Anterior cingulate cortex (tissue), 58 donors: ENCODE results near the gene PEX3.
A peak's percentile ranks its signal among the peaks of the same experiment; 100 is the strongest.
"Not testable (repeated sequence)": the region's sequence is repeated elsewhere in the genome, so short reads cannot be mapped to it uniquely, and the experiment has no call there.

Experiments
- DNase-seq, 58 donors: peaks; one replicate each; lab custom pipeline; 2025; lab: John Stamatoyannopoulos, UW

The PEX3 gene

DNA sequence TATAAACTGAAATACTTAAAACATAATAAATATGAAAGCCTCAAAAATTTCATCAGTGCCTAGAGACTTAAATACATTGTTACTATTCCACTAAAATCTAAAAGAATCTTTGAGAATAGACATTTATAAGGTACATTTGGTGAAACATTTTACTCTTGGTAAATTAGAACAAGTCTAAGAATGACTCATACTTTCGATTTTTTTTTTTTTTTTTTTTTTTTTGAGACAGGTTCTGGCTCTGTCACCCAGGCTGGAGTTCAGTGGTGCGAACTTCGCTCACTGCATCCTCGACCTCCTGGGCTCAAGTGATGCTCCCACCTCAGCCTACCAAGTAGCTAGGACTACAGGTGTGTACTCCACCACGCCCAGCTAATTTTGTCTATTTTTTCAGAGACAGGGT is 54.5 kb downstream of the PEX3 start:
- no peak for DNase-seq

DNA sequence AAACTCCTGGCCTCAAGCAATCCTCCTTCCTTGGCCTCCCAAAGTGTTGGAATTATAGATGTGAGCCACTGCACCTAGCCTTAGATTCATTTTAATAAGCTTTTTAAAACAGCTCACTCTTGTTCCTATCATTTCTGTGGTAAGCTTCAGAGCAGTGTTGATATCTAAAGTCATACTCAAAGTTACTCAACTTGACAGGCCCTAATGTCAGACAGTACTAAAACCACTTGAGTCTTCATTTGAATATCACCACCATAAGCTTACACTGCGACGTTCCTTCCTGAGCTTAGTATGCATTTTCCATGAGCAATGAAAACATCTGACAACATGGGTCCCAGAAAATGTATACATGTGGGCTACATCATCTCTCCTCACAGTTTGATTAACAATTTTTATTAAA is 54.9 kb downstream of the PEX3 start:
- DNase-seq: no peak

DNA sequence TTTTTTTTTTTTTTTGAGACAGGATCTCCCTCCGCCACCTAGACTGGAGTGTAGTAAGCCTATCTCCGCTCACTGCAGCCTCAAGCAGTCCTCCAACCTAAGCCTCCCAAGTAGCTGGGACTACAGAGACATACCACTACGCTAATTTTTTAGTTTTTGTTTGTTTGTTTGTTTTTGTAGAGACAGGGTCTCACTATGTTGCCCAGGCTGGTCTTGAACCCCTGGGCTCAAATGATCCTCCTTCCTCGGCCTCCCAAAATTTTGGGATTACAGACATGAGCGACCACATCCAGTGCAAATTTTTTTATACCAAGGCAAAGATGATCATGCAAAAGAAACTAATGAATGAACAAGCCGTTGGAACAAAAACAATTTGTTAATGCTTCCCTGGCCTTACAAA is 55.6 kb downstream of the PEX3 start:
- no peak for DNase-seq

DNA sequence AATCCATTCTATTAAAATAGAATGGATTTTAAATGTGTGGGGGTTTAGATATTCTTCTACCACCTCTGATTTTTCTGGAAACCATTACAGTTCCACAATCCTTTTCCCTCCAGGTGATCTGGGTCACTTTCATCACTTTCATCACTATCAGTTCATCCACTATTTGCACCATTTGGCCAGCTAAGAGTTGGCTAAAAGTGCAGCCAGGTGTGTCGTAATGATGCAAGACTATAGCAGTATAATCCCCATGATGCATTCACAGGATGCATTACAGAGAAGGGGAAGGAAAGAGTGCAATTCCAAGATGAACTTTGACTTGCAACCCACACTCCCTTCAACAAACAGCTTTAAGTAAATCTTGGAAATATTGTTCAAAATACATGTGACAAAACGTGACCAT is 56.0 kb downstream of the PEX3 start:
- DNase-seq: no peak

DNA sequence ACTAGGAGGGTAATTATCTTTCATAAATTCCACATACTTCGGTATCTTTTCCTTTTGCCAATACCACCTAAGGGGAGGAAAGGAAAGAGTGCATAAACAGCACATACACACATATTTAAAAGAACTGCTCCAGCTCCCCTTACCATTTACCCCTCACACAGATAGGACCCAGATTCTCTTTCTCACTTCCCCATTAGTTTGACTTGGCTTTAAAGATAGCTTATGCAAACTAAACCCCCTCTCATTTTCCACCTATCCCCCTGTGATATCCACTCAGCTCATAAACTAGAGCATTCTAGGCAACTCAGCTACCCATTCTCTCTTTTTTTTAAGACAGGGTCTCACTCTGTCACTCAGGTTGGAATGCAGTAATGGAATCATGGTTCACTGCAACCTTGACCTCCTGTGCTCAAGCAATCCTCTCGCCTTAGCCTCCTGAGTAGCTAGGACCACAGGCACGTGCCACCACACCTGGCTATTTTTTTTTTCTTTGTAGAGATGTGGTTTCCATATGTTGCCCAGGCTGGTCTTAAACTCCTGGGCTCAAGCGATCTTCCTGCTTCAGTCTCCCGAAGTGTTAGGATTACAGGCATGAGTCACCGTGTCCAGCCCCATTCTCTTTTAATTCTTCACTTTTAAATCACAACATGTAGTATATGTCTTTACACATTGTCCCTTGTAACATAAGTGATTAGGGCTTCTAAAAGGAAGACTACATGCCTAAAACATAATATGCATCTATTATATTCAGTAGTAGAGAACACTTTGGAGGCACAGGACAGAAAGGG is 56.9 kb downstream of the PEX3 start:
- DNase-seq: no peak

DNA sequence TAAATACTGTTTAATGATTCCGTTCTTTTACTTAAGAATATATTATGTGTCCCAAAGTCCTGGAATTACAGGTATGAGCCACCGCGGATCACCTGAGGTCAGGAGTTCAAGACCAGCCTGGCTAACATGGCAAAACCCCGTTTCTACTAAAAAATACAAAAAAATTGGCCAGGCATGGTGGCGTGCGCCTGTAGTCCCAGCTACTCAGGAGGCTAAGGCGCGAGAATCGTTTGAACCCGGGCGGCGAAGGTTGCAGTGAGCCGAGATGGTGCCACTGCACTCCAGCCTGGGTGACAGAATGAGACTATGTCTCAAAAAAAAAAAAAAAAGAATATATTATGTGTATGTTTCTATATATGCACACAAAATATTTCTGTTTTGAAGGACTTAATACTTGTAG is 59.7 kb downstream of the PEX3 start:
- not testable (repeated sequence) for DNase-seq

DNA sequence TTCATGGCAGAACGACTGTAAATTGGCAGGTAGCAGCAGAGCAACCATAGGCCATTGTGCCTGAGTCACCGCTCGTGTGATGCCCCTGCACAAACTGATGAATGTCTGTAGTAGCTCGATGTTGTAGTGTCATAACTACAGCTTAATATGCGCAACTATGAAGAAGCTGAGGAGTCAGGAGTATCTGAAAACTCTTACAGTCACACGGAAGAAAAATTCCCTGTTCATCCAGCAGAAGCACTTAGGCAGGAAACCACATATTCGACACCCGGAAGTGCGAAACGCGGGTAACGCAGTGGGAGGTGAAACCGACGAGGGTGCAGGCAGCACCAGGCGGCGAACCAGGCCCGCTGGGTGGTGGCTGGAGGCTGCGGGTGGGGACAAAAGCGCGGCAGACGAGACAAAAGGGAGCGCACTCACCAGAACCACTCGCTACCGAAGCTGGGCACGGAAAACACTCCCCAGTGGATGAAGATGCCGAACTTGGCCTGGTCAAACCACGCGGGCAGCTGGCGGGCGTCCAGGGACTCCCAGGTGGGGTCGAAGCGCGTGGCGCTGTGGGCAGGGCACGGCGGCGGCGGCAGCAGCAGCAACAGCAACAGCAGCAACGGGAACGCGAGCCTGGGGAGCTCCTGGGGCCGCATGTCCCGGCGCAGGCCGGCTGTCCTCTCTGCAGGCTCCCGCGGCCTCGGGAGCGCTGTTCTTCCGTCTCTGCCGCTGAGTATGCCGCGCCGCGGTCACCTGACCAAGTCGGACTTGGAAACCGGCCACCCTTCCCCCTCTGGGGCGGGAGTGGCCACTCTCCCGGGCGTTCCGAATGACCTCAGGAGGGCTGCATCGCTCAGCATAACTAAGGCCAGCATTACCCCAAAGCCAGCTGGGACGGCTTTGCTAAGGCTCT is 60.6 kb downstream of the PEX3 start, which contains the start of gene FUCA2:
TSS of gene FUCA2 (minus strand) at position 730 of the 901 bp plus-strand sequence. CDS start at position 644, 86 bp downstream.
- DNase-seq: peak in 57 of 58 donors; percentile 20 to 93 (median 79)

DNA sequence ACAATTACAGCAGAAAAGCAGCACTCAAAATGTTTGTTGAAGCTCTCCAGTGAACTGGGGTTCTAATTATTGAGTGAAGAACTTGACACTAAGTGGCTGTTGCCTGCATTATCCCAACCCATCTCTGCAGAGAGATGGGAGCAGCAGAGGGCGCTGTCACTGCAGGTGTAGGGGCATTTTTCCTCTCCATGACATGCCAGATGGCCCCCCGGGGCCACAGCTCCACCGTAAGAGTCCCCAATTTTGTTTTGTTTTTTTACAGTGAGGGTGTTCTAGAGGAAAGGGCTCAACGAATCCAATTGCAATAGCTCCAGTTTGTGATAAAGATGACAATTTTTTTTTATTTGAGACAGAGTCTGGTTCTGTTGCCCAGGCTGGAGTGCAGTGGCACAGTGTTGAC is 62.8 kb downstream of the PEX3 start:
- DNase-seq: no peak

DNA sequence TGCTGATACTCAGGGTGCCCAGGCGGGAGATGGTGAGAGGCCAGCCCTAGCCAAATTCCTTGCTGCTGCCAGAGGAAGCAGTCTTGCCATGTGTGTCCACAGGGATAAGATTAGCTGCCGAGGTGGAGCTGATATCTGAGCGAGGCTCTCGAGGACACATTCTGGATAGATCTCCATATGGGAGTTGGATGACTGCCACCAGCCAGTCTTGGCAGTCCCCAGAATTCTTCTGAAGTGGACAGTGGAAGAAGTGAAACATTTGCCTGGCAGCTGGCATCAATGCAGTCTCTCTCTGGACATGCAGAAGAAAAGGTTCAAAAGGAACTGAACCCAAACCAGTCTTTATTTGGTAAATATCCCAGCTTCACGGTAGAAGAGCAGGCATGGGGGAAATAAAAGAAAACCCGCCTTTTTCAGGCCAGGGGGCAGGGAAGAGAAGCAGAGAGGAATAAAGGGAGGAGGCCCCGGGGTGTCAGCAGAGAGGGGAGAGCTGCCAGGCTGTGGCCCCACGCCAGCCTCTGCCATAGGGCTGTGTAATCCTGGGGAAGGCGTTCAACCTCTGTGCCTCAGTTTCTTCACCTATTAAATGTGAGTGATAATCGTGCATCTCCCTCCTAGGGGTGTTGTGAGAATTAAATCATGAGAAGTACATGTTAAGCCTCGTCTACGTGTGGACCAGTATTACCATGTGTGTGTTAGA is 64.6 kb downstream of the PEX3 start:
- peak in 40 of 58 donors; percentile 2 to 61 (median 26) for DNase-seq

DNA sequence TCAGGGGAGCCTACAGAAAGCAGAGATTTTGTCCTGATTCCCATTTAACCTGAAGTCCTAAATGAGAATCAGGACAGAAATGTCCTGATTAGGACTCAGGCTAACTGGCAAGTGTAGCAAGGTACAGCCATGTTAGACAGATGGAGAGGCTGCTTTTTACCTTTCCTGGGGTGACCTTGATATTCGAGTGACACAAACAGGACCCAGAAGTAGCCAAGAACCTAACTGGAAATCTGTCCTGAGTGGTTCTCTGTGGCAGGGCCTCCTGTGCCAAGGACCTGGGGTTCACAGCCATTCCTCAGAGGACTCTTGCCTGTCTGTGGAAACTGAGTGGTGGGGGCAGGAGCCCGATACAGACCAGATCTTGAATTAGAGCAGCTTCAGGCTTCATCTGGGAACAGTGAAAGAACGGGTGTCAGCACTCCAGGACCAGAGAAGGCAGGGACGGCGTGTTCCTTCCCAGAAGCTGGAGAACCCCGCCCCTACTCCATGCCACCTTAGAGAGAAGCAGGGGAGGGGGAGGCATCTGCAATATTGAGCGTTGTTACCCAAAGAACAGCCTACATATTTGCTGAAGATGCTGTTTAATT is 65.3 kb downstream of the PEX3 start:
- no peak for DNase-seq

DNA sequence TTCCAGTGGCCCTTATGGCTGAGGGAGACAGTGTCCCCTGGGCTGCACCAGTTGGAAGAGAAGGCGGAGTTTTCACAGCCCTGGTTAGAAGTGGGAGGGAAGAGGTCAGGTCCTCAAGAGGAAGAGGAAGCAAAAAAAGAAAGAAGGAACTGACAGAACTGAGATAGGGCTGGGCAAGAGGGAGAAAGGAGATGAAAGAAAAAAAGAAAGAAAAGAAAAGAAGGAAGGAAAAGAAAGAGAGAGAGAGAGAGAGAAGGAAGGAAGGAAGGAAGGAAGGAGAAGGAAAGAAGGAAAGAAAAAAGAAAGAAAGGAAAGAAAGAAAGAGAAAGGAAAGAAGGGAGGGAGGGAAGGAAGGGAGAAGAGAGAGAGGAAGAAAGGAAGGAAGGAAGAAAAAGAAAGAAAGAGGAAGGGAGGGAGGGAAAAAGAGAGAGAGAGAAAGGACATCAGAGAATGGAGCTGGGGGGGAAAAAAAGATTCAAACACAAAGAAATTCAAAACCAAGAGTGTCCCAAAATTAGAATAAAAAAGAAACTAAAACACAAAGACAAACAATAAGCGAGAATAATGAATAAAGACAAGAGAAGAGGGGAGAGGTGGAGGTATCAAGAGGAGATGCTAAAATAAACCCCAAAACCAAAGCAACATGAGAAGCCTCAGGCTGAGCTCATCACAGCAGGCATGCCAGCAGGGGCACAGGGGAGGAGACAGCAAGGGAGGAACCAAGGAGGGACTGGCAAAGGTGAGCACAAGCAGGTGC is 66.3 kb downstream of the PEX3 start:
- no peak for DNase-seq

DNA sequence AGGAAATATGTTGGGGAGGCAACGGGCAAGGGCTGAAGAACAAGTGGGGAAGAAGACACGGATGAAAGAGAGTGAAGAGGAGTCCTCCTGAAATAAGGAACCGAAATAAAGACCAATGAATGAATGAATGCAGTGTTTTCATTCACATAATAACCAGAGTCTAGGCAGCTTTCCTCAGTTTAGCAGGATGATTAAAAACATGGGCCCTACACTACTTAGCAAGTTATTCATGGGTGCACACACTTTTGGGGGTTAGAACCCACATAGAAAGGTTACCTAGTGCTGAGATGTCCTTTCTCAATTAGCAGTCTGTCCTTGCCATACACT is 66.8 kb downstream of the PEX3 start:
- no peak for DNase-seq

DNA sequence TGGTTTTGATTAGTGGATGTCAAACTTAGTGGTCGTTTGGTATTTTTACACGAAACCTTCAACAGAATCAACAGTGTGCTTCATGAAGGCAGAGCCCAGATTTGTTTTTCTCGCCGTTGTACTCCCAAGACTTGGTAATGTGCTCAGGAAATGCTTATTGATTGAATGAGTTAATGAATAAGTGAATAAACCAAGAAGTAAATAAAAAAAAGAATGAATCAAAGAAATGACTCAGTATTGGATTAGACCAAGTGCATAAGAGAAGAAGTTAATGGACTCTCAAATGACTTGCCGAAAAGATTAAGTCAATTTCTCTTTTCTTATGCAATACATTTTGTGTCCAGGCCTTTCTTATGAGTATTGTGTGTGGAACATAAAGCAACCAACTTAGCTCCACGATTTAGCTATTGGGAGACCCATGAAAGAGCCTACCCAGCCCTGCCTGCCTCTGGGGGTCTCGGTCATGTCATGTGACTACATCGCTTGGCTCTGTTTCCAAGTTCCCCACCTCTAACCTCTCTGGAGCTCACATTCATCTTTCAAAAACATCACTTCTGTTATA is 71.5 kb downstream of the PEX3 start:
- no peak for DNase-seq

DNA sequence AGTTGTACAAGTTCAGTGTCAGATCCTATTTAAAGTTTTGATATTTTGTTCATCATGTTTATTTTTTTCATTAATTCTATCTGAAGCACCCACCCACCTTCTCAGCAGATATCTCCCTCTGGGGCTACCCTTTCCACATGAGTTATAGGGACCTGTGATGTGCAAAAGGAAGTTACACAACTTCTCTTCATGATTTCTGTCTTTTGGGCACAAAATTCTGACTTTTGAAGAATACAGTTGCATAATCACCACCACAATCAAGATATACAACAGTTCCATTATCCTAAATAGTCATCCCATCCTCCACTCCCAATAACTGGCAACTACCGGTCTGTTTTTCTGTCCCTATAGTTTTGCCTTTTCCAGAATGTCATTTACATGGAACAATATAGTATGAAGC is 74.8 kb downstream of the PEX3 start:
- no peak for DNase-seq

DNA sequence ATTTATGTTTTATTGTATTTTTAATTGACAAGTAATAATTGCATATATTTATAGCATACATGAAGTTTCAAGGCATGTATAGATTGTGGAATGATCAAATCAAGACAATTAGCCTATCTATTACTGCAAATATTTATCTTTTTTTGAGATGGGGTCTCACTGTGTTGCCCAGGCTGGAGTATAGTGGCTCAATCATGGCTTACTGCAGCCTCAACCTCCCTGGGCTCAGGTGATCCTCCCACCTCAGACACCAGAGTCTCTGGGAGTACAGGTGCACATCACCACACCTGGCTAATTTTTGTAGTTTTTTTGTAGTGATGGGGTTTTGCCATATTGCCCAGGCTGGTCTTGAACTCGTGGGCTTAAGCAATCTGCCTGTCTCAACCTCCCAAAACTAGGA is 77.1 kb downstream of the PEX3 start:
- no peak for DNase-seq

DNA sequence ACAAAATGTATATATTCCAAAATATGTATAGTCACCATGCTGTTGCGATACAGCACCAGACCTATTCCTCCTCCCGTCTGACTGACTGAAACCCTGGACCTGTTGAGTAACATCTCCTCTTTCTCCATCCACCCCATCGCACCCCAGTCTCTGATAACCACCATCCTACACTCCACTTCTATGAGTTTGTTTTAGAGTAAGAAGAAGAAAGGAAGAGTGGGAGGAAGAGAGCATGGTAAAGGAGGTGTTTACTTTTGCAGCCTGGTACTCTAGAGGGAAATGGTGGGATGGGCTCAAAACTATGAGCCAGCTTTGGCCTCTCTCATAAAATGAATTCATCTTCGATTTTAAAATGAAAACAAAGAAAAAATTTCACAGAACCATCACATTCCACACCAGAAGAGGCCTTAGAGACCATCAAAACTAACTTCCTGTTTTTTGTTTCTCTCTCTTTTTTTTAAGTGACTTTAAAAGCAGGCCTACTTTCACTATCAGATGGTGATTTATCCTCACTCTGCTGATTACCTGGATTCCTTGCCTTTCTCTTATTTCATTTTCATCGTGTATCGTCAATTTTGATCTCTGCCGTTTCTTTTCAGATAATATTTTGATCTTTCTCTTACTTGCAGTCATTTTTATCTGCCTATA is 77.7 kb downstream of the PEX3 start:
- DNase-seq: no peak

DNA sequence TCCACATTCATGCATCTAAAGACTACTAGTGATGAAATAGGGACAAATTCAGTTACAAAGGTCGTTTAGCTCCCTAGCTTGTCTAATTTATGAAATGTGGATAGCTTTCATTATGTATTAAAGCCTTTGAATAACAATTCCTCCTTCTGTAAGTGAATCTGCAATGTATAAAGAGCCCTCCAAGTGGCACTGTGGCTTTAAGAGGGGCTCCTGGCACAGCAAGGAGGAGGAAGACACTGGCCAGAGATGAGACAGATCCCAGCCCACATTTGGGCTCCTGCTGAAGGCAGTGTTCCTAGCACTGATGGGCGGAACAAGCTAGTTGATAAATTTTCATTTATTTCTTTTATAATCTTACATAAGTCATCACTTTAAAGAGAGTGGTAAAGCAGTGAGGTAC is 78.5 kb downstream of the PEX3 start:
- no peak for DNase-seq

DNA sequence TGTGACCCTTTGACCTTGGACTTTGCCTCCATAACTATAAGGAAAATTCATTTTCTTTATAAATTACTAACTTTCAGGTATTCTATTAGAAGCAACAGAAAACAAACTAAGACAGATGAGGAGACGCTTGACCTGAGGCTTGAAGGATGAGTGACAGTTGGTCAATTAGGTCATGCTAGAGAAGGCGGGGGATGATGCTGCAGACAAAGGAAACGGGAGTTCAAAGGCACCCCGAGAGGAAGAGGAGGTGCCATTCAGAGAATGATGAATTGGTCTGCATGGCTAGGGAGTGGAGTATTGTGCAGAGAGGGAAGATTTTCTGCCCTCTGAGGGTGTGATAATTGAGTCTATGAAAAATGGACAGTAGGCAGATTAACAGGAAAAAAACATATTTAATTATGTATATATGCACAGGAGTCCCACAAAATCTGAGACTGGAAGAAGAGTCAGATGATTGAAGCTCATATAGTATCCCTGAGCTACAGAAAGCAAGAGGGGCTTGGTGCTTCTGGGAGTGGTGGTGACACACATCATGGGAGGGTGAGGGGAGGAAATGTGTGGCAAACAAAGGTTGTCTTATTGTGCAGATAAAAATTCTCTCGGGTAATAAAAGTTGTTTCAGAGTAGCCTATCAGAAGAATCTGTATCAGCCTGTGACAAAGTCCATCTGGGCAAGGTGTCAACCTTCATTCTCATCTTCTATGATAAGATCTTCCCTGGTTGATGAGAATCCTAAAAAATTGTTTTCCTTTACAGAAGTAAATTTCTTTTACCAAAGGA is 81.3 kb downstream of the PEX3 start:
- DNase-seq: no peak
